ENCODE data around the gene GATD1.

- peak; percentile 97 for TF ChIP-seq CTCF (IDR thresholded peaks at IDR 0.05)
- no peak for TF ChIP-seq EZH2 (IDR thresholded peaks at IDR 0.05; ENCODE audit: borderline replicate concordance, insufficient read depth, low read depth, low read length, poor library complexity, severe bottlenecking)
Measured at GRCh38 chr11:727859-728748, 49.2 kb downstream of the GATD1 start.
